ENCODE measurements around the gene SLITRK1. TPM values are rescaled to one million over a fixed set of nuclear protein-coding genes. Genes with fewer than 3 reads are reported as not detected.

The SLITRK1 gene
- polyA plus RNA-seq, 1 of the 3 experiments (the other 2 are of a cell fraction), result not detected

GRCh38 chr13:83906240-83906820, 24.1 kb upstream of the SLITRK1 start:
- H3K27ac ChIP-seq (ENCODE audit: low read depth in 2 of 2, low read length in 1 of 2), result no peak overlapping the region
- H3K27me3 ChIP-seq (ENCODE audit: insufficient read depth), result peaks cover 4% of the 10 kb centered on the region; the same call in 1 of the 2 replicates
- H3K79me2 ChIP-seq (ENCODE audit: insufficient read depth), result no peaks in the 10 kb centered on the region
- no peak overlapping the region for H3K4me2 ChIP-seq
- 47% methylated on average over 13 of the region's 25 CpGs for WGBS (ENCODE audit: low lambda C conversion rate)
- no peak overlapping the region for H3K4me3 ChIP-seq (ENCODE audit: low read depth in 2 of 2, low read length in 1 of 2)
- no peak overlapping the region for H3K9ac ChIP-seq
- no peak for TF ChIP-seq TAF1 (IDR thresholded peaks at IDR 0.05; ENCODE audit: borderline replicate concordance, low read depth, low read length)
- no peak for TF ChIP-seq TCF12 (IDR thresholded peaks at IDR 0.05)
- no peak for TF ChIP-seq USF2 (IDR thresholded peaks at IDR 0.05; ENCODE audit: borderline replicate concordance, low read depth, low read length)
- no peak for TF ChIP-seq TEAD4 (IDR thresholded peaks at IDR 0.05; ENCODE audit: borderline replicate concordance, insufficient read depth)
- no peak for TF ChIP-seq SMC3 (IDR thresholded peaks at IDR 0.05; ENCODE audit: low read depth, low read length)
- no peak for TF ChIP-seq FOXM1 (IDR thresholded peaks at IDR 0.05; ENCODE audit: low read depth)
- no peak for TF ChIP-seq FOSL2 (IDR thresholded peaks at IDR 0.05; ENCODE audit: borderline replicate concordance, low read depth)
- no peak for TF ChIP-seq MEF2A (IDR thresholded peaks at IDR 0.05; ENCODE audit: borderline replicate concordance, low read depth)
- no peak for TF ChIP-seq NRF1 (IDR thresholded peaks at IDR 0.05; ENCODE audit: low read depth, low read length)
- TF ChIP-seq MAX (IDR thresholded peaks at IDR 0.05; ENCODE audit: low read depth), result no peak
- no peak for TF ChIP-seq ELF1 (IDR thresholded peaks at IDR 0.05)
- TF ChIP-seq FOXJ3 (CRISPR knock-in tag; IDR thresholded peaks at IDR 0.05), result no peak
- no peak for TF ChIP-seq ZBTB33 (IDR thresholded peaks at IDR 0.05; ENCODE audit: borderline replicate concordance, low read depth)
- CTCF ChIA-PET, result no interaction called here
- H4K20me1 ChIP-seq (ENCODE audit: insufficient read depth), result no peaks in the 10 kb centered on the region
- H3K9me3 ChIP-seq, result no peaks in the 10 kb centered on the region
- POLR2A ChIA-PET, result no interaction called here
- H2AFZ ChIP-seq (ENCODE audit: low read depth), result no peak overlapping the region
- no peaks in the 10 kb centered on the region for H3K9me2 ChIP-seq
- H3K4me1 ChIP-seq (ENCODE audit: control insufficient read depth in 1 of 2, insufficient read depth in 2 of 2, low read depth in 1 of 2, low read length in 1 of 2), result no peaks in the 10 kb centered on the region
- no peak for DNase-seq
- H3F3A ChIP-seq (replicated peaks; ENCODE audit: insufficient read depth), result no peaks in the 10 kb centered on the region
- no peaks in the 10 kb centered on the region for H3K36me3 ChIP-seq (replicated peaks in 1 of 2; ENCODE audit: control insufficient read depth in 1 of 2, insufficient read depth in 2 of 2, low read length in 1 of 2)

GRCh38 chr13:83905641-83906040, 23.4 kb upstream of the SLITRK1 start:
- no peaks in the 10 kb centered on the region for H3F3A ChIP-seq (replicated peaks; ENCODE audit: insufficient read depth)
- no peak overlapping the region for H3K9ac ChIP-seq
- WGBS (ENCODE audit: low lambda C conversion rate), result 70% methylated on average over 5 of the region's 5 CpGs
- 0 out of 2 replicates have a peak, but pooled peaks cover 4% of the 10 kb centered on the region for H3K27me3 ChIP-seq (ENCODE audit: insufficient read depth)
- no peaks in the 10 kb centered on the region for H3K9me2 ChIP-seq
- H3K27ac ChIP-seq (ENCODE audit: low read depth in 2 of 2, low read length in 1 of 2), result no peak overlapping the region
- no peaks in the 10 kb centered on the region for H3K36me3 ChIP-seq (replicated peaks in 1 of 2; ENCODE audit: control insufficient read depth in 1 of 2, insufficient read depth in 2 of 2, low read length in 1 of 2)
- H4K20me1 ChIP-seq (ENCODE audit: insufficient read depth), result no peaks in the 10 kb centered on the region
- H3K79me2 ChIP-seq (ENCODE audit: insufficient read depth), result no peaks in the 10 kb centered on the region
- no peaks in the 10 kb centered on the region for H3K9me3 ChIP-seq
- no peaks in the 10 kb centered on the region for H3K4me1 ChIP-seq (ENCODE audit: control insufficient read depth in 1 of 2, insufficient read depth in 2 of 2, low read depth in 1 of 2, low read length in 1 of 2)
- no peak overlapping the region for H3K4me3 ChIP-seq (ENCODE audit: low read depth in 2 of 2, low read length in 1 of 2)
- ChIA-PET POLR2A (no interaction called here), CTCF (no interaction called here)
- DNase-seq, result no peak
- TF ChIP-seq RXRA (IDR thresholded peaks at IDR 0.05; ENCODE audit: borderline replicate concordance, low read depth), result no peak
- H2AFZ ChIP-seq (ENCODE audit: low read depth), result no peak overlapping the region
- H3K4me2 ChIP-seq, result no peak overlapping the region

All from SK-N-SH (cell line).